ENCODE data around the gene KLK8. TPM values are rescaled to one million over a fixed set of nuclear protein-coding genes. Genes with fewer than 3 reads are reported as not detected.
A peak's percentile ranks its signal among the peaks of the same experiment; 100 is the strongest.

Gene KLK8
- total and polyA plus RNA-seq, 2 of the 13 experiments (the other 11 are each of a cell fraction or from before 2014, with no cell fraction given), result not detected

- no peaks in the 10 kb centered on the region for H3K9me3 ChIP-seq (ENCODE audit: low read length)
- ATAC-seq (peak; percentile 53), DNase-seq (ENCODE audit: low spot score) (no peak), FAIRE-seq (no peak)
- no peak overlapping the region for H3K4me2 ChIP-seq (ENCODE audit: low read depth, low read length)
- H4K20me1 ChIP-seq (ENCODE audit: insufficient read depth, low read length), result no peaks in the 10 kb centered on the region
- 13% methylated on average over 6 of the region's 13 CpGs for WGBS (ENCODE audit: low lambda C conversion rate)
- H3K4me3 ChIP-seq (replicated peaks in 1 of 3; ENCODE audit: insufficient read depth in 1 of 3, low read depth in 2 of 3, low read length in 3 of 3), result no peak overlapping the region
- H3K4me1 ChIP-seq (ENCODE audit: insufficient read depth, low read length), result no peaks in the 10 kb centered on the region
- no peaks in the 10 kb centered on the region; a peak in 1 of 5 replicates for H3K27me3 ChIP-seq (ENCODE audit: control insufficient read depth in 1 of 2, insufficient read depth in 2 of 2, low read length in 2 of 2)
- H3K9ac ChIP-seq (ENCODE audit: insufficient read depth, low read depth, low read length), result no peak overlapping the region
- BruUV-seq (replicated peaks), result no TSS peak
- H2AFZ ChIP-seq (ENCODE audit: low read length), result no peak overlapping the region
- in situ Hi-C loops (cut with HindIII; ENCODE audit: extremely low pct_ligation_motif_present, low pct_unique_long_range_greater_than_20kb) (no loop called here), intact Hi-C loops (cut with micrococcal nuclease; ENCODE audit: unreplicated experiment) (no loop called here)
- H3K79me2 ChIP-seq (ENCODE audit: insufficient read depth, low read length), result no peaks in the 10 kb centered on the region
- no peak overlapping the region for H3K27ac ChIP-seq (ENCODE audit: extremely low read length, insufficient read depth, low read length)
- H3K36me3 ChIP-seq (replicated peaks in 1 of 2; ENCODE audit: control insufficient read depth in 1 of 2, insufficient read depth in 2 of 2, low read length in 2 of 2), result no peaks in the 10 kb centered on the region
- ChIA-PET CTCF (ENCODE audit: low intra/inter-chr PET ratio, low total read pairs) (no interaction called here), POLR2A (no interaction called here)
- TF ChIP-seq LBX2 (CRISPR knock-in tag; IDR thresholded peaks at IDR 0.05; ENCODE audit: borderline replicate concordance) (no peak), RELA (CRISPR knock-in tag; IDR thresholded peaks at IDR 0.05) (no peak), POLR2G (IDR thresholded peaks at IDR 0.05; ENCODE audit: low read depth, low read length) (no peak), DBP (CRISPR knock-in tag; IDR thresholded peaks at IDR 0.05; ENCODE audit: not compliant biosample characterization) (no peak), ZFP90 (CRISPR knock-in tag; IDR thresholded peaks at IDR 0.05; ENCODE audit: borderline replicate concordance) (no peak), PREB (CRISPR knock-in tag; IDR thresholded peaks at IDR 0.05) (no peak), ISL2 (CRISPR knock-in tag; IDR thresholded peaks at IDR 0.05) (no peak), ZNF407 (CRISPR knock-in tag; IDR thresholded peaks at IDR 0.05; ENCODE audit: not compliant biosample characterization) (no peak), PAF1 (CRISPR knock-in tag; IDR thresholded peaks at IDR 0.05) (no peak), ASH2L (IDR thresholded peaks at IDR 0.05; ENCODE audit: insufficient read length, low read depth, low read length) (no peak), FOXA3 (CRISPR knock-in tag; IDR thresholded peaks at IDR 0.05) (no peak)
Observed at GRCh38 chr19:50980208-50980607, 21.2 kb downstream of the KLK8 start.

Data from HepG2 (cell line).